H1 (cell line): ENCODE data around the gene BHLHE23. TPM values are rescaled to one million over a fixed set of nuclear protein-coding genes. Genes with fewer than 3 reads are reported as not detected.

ENCODE experiments used
- CTCF ChIA-PET: fragments of 300-600 bp; sonication (Branson Sonifier 250); formaldehyde crosslinking; loops from one replicate; lab custom pipeline; 2021; ENCODE audit not compliant: partially characterized antibody; lab: Charles Lee
- POLR2A ChIA-PET: fragments of 300-600 bp; sonication (Branson Sonifier 250); formaldehyde crosslinking; loops from one replicate; lab custom pipeline; 2021; ENCODE audit warnings: inconsistent platforms; ENCODE audit not compliant: partially characterized antibody; lab: Charles Lee
- DNase-seq, 2 experiments: peaks; one replicate each; pipeline versions ENCODE4 v3.0.0 to v3.0.0-alpha.2; 2010 to 2022; ENCODE audit warnings: low spot score in 2 of 2, low read depth in 1 of 2, mixed read lengths in 1 of 2
- FAIRE-seq: peaks from 2 replicates; lab custom pipeline; 2011; peaks lifted over from hg19 to GRCh38; lab: Jason Lieb, UNC
- H2AFZ ChIP-seq: 2 replicates; pipeline ENCODE4 v1.8.1; 2012; ENCODE audit warnings: low read length, inconsistent platforms
- H2AK5ac ChIP-seq: 2 replicates; pipeline ENCODE4 v1.6.1; 2013; ENCODE audit warnings: low read depth, low read length
- H2BK120ac ChIP-seq: replicated peaks from 2 replicates; pipeline ENCODE3; 2013; ENCODE audit warnings: low read depth, low read length, inconsistent platforms
- H2BK12ac ChIP-seq: 2 replicates; pipeline ENCODE4 v1.6.1; 2013; ENCODE audit warnings: low read depth, low read length
- H2BK15ac ChIP-seq: 2 replicates; pipeline ENCODE4 v1.6.1; 2013; ENCODE audit warnings: low read length
- H2BK20ac ChIP-seq: 2 replicates; pipeline ENCODE4 v1.6.1; 2013; ENCODE audit warnings: low read length
- H2BK5ac ChIP-seq: 2 replicates; pipeline ENCODE4 v1.6.1; 2013; ENCODE audit warnings: low read depth, low read length
- H3K14ac ChIP-seq: 2 replicates; pipeline ENCODE4 v1.6.1; 2013; ENCODE audit warnings: inconsistent platforms; ENCODE audit not compliant: insufficient read length
- H3K18ac ChIP-seq: 2 replicates; pipeline ENCODE4 v1.6.1; 2013; ENCODE audit warnings: low read length; ENCODE audit errors: extremely low read depth
- H3K23ac ChIP-seq: 2 replicates; pipeline ENCODE4 v1.6.1; 2013; ENCODE audit warnings: inconsistent platforms; ENCODE audit not compliant: insufficient read length
- H3K23me2 ChIP-seq: 2 replicates; pipeline ENCODE4 v1.6.1; 2013; ENCODE audit warnings: low read depth, low read length
- H3K27ac ChIP-seq: 2 replicates; pipeline ENCODE4 v1.6.1; 2011; ENCODE audit warnings: low read depth, low read length, inconsistent platforms
- H3K27me3 ChIP-seq, 4 experiments: replicated peaks in 1 of 4; 1 replicate in 1 of 4; 2 replicates in 3 of 4; pipeline versions ENCODE4 v1.6.1 to v1.8.1; 2011 to 2013; ENCODE audit warnings: low read length in 3 of 4, mild to moderate bottlenecking in 3 of 4, inconsistent platforms in 2 of 4, mixed read lengths in 2 of 4, moderate library complexity in 1 of 4; ENCODE audit not compliant: control insufficient read depth in 3 of 4, insufficient read depth in 3 of 4; ENCODE audit errors: extremely low read depth in 1 of 4
- H3K36me3 ChIP-seq, 4 experiments: 2 replicates each; pipeline versions ENCODE4 v1.6.1 to v1.8.1; 2011 to 2013; ENCODE audit warnings: mild to moderate bottlenecking in 4 of 4, low read length in 3 of 4, moderate library complexity in 2 of 4, control low read depth in 1 of 4, inconsistent platforms in 1 of 4; ENCODE audit not compliant: insufficient read depth in 4 of 4, control insufficient read depth in 2 of 4
- H3K4ac ChIP-seq: replicated peaks from 2 replicates; pipeline ENCODE3; 2013; ENCODE audit warnings: low read length, low read depth, mixed read lengths, inconsistent platforms; ENCODE audit not compliant: insufficient read length
- H3K4me1 ChIP-seq, 4 experiments: replicated peaks in 1 of 4; 1 replicate in 1 of 4; 2 replicates in 3 of 4; pipeline versions ENCODE4 v1.6.1 to v1.8.1; 2011 to 2013; ENCODE audit warnings: low read length in 3 of 4, inconsistent platforms in 2 of 4, mixed read lengths in 1 of 4; ENCODE audit not compliant: insufficient read depth in 4 of 4, control insufficient read depth in 3 of 4
- H3K4me2 ChIP-seq, 2 experiments: 2 replicates each; pipeline versions ENCODE4 v1.6.1 to v1.8.1; 2011 to 2013; ENCODE audit warnings: low read depth in 2 of 2, low read length in 2 of 2, control low read depth in 1 of 2, inconsistent platforms in 1 of 2, mild to moderate bottlenecking in 1 of 2; ENCODE audit not compliant: insufficient read depth in 1 of 2
- H3K4me3 ChIP-seq, 4 experiments: fragments of 200-600, 300-600 bp in 1 of 4; sonication (generic), shearing (Covaris generic), sonication (Bioruptor Twin) in 1 of 4; 2 replicates each; pipeline versions ENCODE4 v1.5.1 to v1.8.1; 2011 to 2016; ENCODE audit warnings: low read length in 4 of 4, low read depth in 3 of 4, control low read depth in 2 of 4, inconsistent platforms in 2 of 4, mild to moderate bottlenecking in 2 of 4, mixed read lengths in 1 of 4, moderate library complexity in 1 of 4; ENCODE audit not compliant: insufficient read depth in 2 of 4; ENCODE audit errors: extremely low read depth in 1 of 4
- H3K56ac ChIP-seq: replicated peaks from 2 replicates; pipeline ENCODE3; 2013; ENCODE audit warnings: low read depth, mild to moderate bottlenecking, mixed read lengths, low read length, inconsistent platforms; ENCODE audit not compliant: insufficient read length
- H3K79me1 ChIP-seq: 2 replicates; pipeline ENCODE4 v1.6.1; 2013; ENCODE audit warnings: low read depth, low read length, control low read depth
- H3K79me2 ChIP-seq, 2 experiments: 2 replicates each; pipeline versions ENCODE4 v1.6.1 to v1.8.1; 2012 to 2013; ENCODE audit warnings: low read length in 2 of 2, mild to moderate bottlenecking in 2 of 2, inconsistent platforms in 1 of 2; ENCODE audit not compliant: insufficient read depth in 2 of 2, control insufficient read depth in 1 of 2
- H3K9ac ChIP-seq, 4 experiments: replicated peaks in 1 of 4; 1 replicate in 1 of 4; 2 replicates in 3 of 4; pipeline versions ENCODE4 v1.6.1 to v1.8.1; 2011 to 2013; ENCODE audit warnings: low read depth in 3 of 4, low read length in 3 of 4, control low read depth in 2 of 4, mild to moderate bottlenecking in 2 of 4, moderate library complexity in 2 of 4, inconsistent platforms in 1 of 4; ENCODE audit errors: extremely low read depth in 1 of 4
- H3K9me3 ChIP-seq, 2 experiments: 2 replicates each; pipeline versions ENCODE4 v1.6.1 to v1.8.1; 2012 to 2013; ENCODE audit warnings: mild to moderate bottlenecking in 2 of 2, moderate library complexity in 2 of 2, control low read depth in 1 of 2, inconsistent platforms in 1 of 2, low read depth in 1 of 2, low read length in 1 of 2, mixed read lengths in 1 of 2; ENCODE audit not compliant: insufficient read depth in 2 of 2
- H4K20me1 ChIP-seq, 2 experiments: replicated peaks in 1 of 2; 2 replicates each; pipeline versions ENCODE3 to v1.8.1; 2011 to 2013; ENCODE audit warnings: inconsistent platforms in 2 of 2, low read length in 2 of 2, mild to moderate bottlenecking in 1 of 2; ENCODE audit not compliant: insufficient read depth in 2 of 2, control insufficient read depth in 1 of 2
- H4K5ac ChIP-seq: 2 replicates; pipeline ENCODE4 v1.6.1; 2013; ENCODE audit warnings: low read length, low read depth, mixed read lengths, inconsistent platforms; ENCODE audit not compliant: insufficient read length
- H4K8ac ChIP-seq: 2 replicates; pipeline ENCODE4 v1.8.0; 2013; ENCODE audit warnings: mild to moderate bottlenecking, moderate library complexity, low read length, inconsistent platforms; ENCODE audit not compliant: insufficient read depth; ENCODE audit errors: extremely low read depth
- H4K91ac ChIP-seq: replicated peaks from 2 replicates; pipeline ENCODE3; 2013; ENCODE audit warnings: low read length, mixed read lengths, inconsistent platforms; ENCODE audit not compliant: insufficient read length
- SP1 ChIP-seq: IDR thresholded peaks from 2 replicates; pipeline ENCODE4 v1.6.1; 2011; ENCODE audit warnings: low read depth, low read length
- WGBS, 2 experiments: shearing (Covaris generic) in 1 of 2; methylation state at CpG; one replicate each; pipeline versions ENCODE4 v1.1.6 to v1.1.7; 2013 to 2015; ENCODE audit warnings: low lambda C conversion rate in 2 of 2, mixed read lengths in 2 of 2, inconsistent platforms in 1 of 2, low coverage in 1 of 2, missing lambda C conversion rate in 1 of 2; ENCODE audit not compliant: insufficient replicate concordance in 2 of 2, insufficient coverage in 1 of 2, insufficient read length in 1 of 2; ENCODE audit errors: extremely low coverage in 1 of 2, missing lambda C conversion rate in 1 of 2; 5-methylcytosine and 5-hydroxymethylcytosine counted together
- polyA plus RNA-seq, 7 experiments: library from polyadenylated mRNA; depleted of rRNA in 3 of 7; stranded (reverse) in 5 of 7; unstranded in 2 of 7; fragments of >200 nt in 5 of 7; fragments of 200-250 nt in 2 of 7; gene quantifications; 1 replicate in 5 of 7; 2 replicates in 1 of 7; 4 replicates in 1 of 7; pipeline versions ENCODE4 v1.2.1 to v1.2.3, GENCODE V29; 2011 to 2013; ENCODE audit warnings: missing spikeins in 2 of 7, mixed read lengths in 2 of 7
- total RNA-seq: library from RNA; stranded (reverse); fragmentation: NEBNext Ultra II Directional; extraction: Animal tissue kit (Norgen Biotek cat#: 25700); gene quantifications from 2 replicates; pipeline ENCODE4 v1.2.1, GENCODE V29; 2021

Gene BHLHE23
- total and polyA plus RNA-seq, 2 of the 8 experiments (the other 6 are each of a cell fraction or from before 2014, with no cell fraction given), result 0.47 TPM; not detected in 1

GRCh38 chr20:62990306-62990825 lies 16.4 kb downstream of the BHLHE23 start:
- Histone ChIP-seq H3K56ac (no peak overlapping the region), H3K4me2 (no peak overlapping the region), H2BK15ac (0 out of 2 replicates have a peak overlapping the region, but pooled peaks have one; percentile 29), H3K27me3 (peaks cover 0 to 3% (median 0%) of the 10 kb centered on the region in 4 experiments; a peak in 1 of 7 replicates), H2BK5ac (0 out of 2 replicates have a peak overlapping the region, but pooled peaks have one; percentile 9), H2AFZ (no peak overlapping the region), H4K20me1 (peaks cover 0 to 1% of the 10 kb centered on the region in 2 experiments), H2AK5ac (no peak overlapping the region), H3K4me3 (no peak overlapping the region), H3K79me1 (no peaks in the 10 kb centered on the region; the same call in 1 of the 2 replicates), H2BK12ac (no peak overlapping the region), H3K14ac (no peak overlapping the region), H3K4me1 (peaks cover 0 to 12% (median 6%) of the 10 kb centered on the region in 4 experiments; a peak in 5 of 7 replicates), H3K9ac (no peak overlapping the region), H4K91ac (no peak overlapping the region), H4K5ac (no peak overlapping the region), H3K4ac (no peak overlapping the region), H3K23me2 (no peaks in the 10 kb centered on the region), H3K79me2 (no peaks in the 10 kb centered on the region), H2BK20ac (no peak overlapping the region), H3K23ac (no peak overlapping the region), H3K36me3 (no peaks in the 10 kb centered on the region), H3K18ac (no peak overlapping the region), H4K8ac (peak overlapping the region; percentile 51; the same call in 1 of the 2 replicates), H2BK120ac (no peak overlapping the region), H3K9me3 (no peaks in the 10 kb centered on the region), H3K27ac (no peak overlapping the region)
- CTCF ChIA-PET, result interaction anchor here (0.7 to 2.3 kb wide), 4 partner anchors 11 to 33 kb away, joined by 3 to 10 read pairs (median 4); no protein-coding TSS in a partner anchor
- WGBS, 2 experiments, result 88% methylated on average over 19 of the region's 22 CpGs; no CpG with 5 or more reads in 1 of the 2 experiments
- POLR2A ChIA-PET, result interaction anchor here (0.8 to 1.2 kb wide), 2 partner anchors 14 to 22 kb away, joined by 3 read pairs; no protein-coding TSS in a partner anchor
- FAIRE-seq (no peak), DNase-seq (no peak)
- no peak for TF ChIP-seq SP1
